ENCODE measurements around the gene RALY. TPM values are rescaled to one million over a fixed set of nuclear protein-coding genes. Genes with fewer than 3 reads are reported as not detected.

Gene RALY
- polyA plus RNA-seq, 2 of the 4 experiments (the other 2 are of a cell fraction): 63.4 to 102 TPM

- ChIA-PET POLR2A (interaction anchor here (2.3 kb wide), 1 partner anchor 14 kb away, joined by 7 read pairs; no protein-coding TSS in a partner anchor), CTCF (interaction anchor here (0.7 to 0.8 kb wide), 2 partner anchors 34 to 253 kb away, joined by 3 read pairs; no protein-coding TSS in a partner anchor)
- ATAC-seq (no peak), DNase-seq (ENCODE audit: low read depth in 1 of 2, low spot score in 1 of 2) (peak in 1 of 2 experiments; percentile 30), FAIRE-seq (no peak)
- 4% methylated on average over 22 of the region's 22 CpGs for WGBS (ENCODE audit: missing lambda C conversion rate)
- peak overlapping the region; percentile 98 for H3K4me2 ChIP-seq
- H3K9me3 ChIP-seq: no peaks in the 10 kb centered on the region
- H3K4me1 ChIP-seq: peaks cover 41% of the 10 kb centered on the region; the same call in 2 of the 3 replicates
- peak overlapping the region; percentile 93 to 97 for H3K27ac ChIP-seq
- H3K4me3 ChIP-seq: peak overlapping the region; percentile 80
- TF ChIP-seq HOXA7 (CRISPR knock-in tag; IDR thresholded peaks at IDR 0.05) (peak; percentile 73; the same call in 1 of the 2 replicates), ZSCAN20 (CRISPR knock-in tag; IDR thresholded peaks at IDR 0.05) (0 out of 2 replicates have a peak, but pooled peaks have one; percentile 47), POLR2A (IDR thresholded peaks at IDR 0.05; ENCODE audit: low read length) (no peak), BHLHE40 (IDR thresholded peaks at IDR 0.05; ENCODE audit: low read depth, low read length) (no peak), CEBPB (IDR thresholded peaks at IDR 0.05) (peak in 1 of 2 experiments; percentile 69; a peak in 2 of 4 replicates)
Observed at GRCh38 chr20:34110745-34111641, 117.3 kb downstream of the RALY start.

GRCh38 chr20:34111702-34112599 is 118.2 kb downstream of the RALY start, which contains the start of gene EIF2S2:
TSS of gene EIF2S2 (minus strand) at chr20:34112243. CDS start at chr20:34112110, 133 bp downstream.
- Histone ChIP-seq H3K27ac (peak within 1 kb of the TSS; percentile 93 to 97), H3K4me2 (peak within 1 kb of the TSS; percentile 98), H3K4me1 (peaks cover 35% of the 10 kb centered on the region; the same call in 2 of the 3 replicates), H3K4me3 (peak within 1 kb of the TSS; percentile 80), H3K9me3 (no peaks in the 10 kb centered on the region)
- peak; percentile 92 to 99 for DNase-seq (ENCODE audit: low read depth in 1 of 2, low spot score in 1 of 2)
- ChIA-PET CTCF (interaction anchor here (0.7 to 6.9 kb wide), 6 partner anchors 9 to 254 kb away, joined by 3 to 35 read pairs (median 3); no protein-coding TSS in a partner anchor), POLR2A (interaction anchor here (0.6 to 2.3 kb wide), 17 partner anchors 8 to 732 kb away, joined by 3 to 15 read pairs (median 4); partner anchors contain the start of genes CHMP4B and RALY)
- FAIRE-seq: no peak
- 3% methylated on average over 47 of the region's 81 CpGs for WGBS (ENCODE audit: missing lambda C conversion rate)
- ATAC-seq: peak; percentile 96 to 97
- no peak for TF ChIP-seq ZC3H11A (IDR thresholded peaks at IDR 0.05)
- TF ChIP-seq FOXS1 (CRISPR knock-in tag; IDR thresholded peaks at IDR 0.05): no peak
- TF ChIP-seq FOSB (CRISPR knock-in tag; IDR thresholded peaks at IDR 0.05): no peak
- peak; percentile 57 for TF ChIP-seq POLR2A (IDR thresholded peaks at IDR 0.05; ENCODE audit: low read length)
- no peak for TF ChIP-seq HDAC2 (IDR thresholded peaks at IDR 0.05)
- no peak for TF ChIP-seq FOSL2 (IDR thresholded peaks at IDR 0.05)
- TF ChIP-seq FOSL2 (CRISPR knock-in tag; IDR thresholded peaks at IDR 0.05): no peak
- TF ChIP-seq JUNB (IDR thresholded peaks at IDR 0.05): no peak
- peak; percentile 68; the same call in 1 of the 2 replicates for TF ChIP-seq HMGXB4 (CRISPR knock-in tag; IDR thresholded peaks at IDR 0.05; ENCODE audit: borderline replicate concordance)
- no peak for TF ChIP-seq NFE2L2 (conservative IDR thresholded peaks at IDR 0.05; ENCODE audit: low read length)
- TF ChIP-seq HES2 (IDR thresholded peaks at IDR 0.05): no peak
- no peak for TF ChIP-seq ESRRA (IDR thresholded peaks at IDR 0.05; ENCODE audit: borderline replicate concordance, low read length)
- 0 out of 2 replicates have a peak, but pooled peaks have one; percentile 28 for TF ChIP-seq E2F6 (IDR thresholded peaks at IDR 0.05; ENCODE audit: borderline replicate concordance, low read depth)
- TF ChIP-seq JUN (IDR thresholded peaks at IDR 0.05): peak; percentile 73 to 94
- no peak for TF ChIP-seq EP300 (IDR thresholded peaks at IDR 0.05)
- no peak for TF ChIP-seq RFX5 (IDR thresholded peaks at IDR 0.05)
- TF ChIP-seq HOXB5 (CRISPR knock-in tag; IDR thresholded peaks at IDR 0.05): no peak
- no peak for TF ChIP-seq HEYL (CRISPR knock-in tag; IDR thresholded peaks at IDR 0.05)
- no peak for TF ChIP-seq ZSCAN20 (CRISPR knock-in tag; IDR thresholded peaks at IDR 0.05)
- peak; percentile 91; the same call in 1 of the 2 replicates for TF ChIP-seq PHF8 (IDR thresholded peaks at IDR 0.05; ENCODE audit: borderline replicate concordance, low read depth)
- no peak for TF ChIP-seq REST (IDR thresholded peaks at IDR 0.05)
- TF ChIP-seq MAX (IDR thresholded peaks at IDR 0.05): peak; percentile 82
- TF ChIP-seq CEBPB (IDR thresholded peaks at IDR 0.05): peak in 1 of 2 experiments; percentile 81; a peak in 2 of 4 replicates
- no peak for TF ChIP-seq NPAS2 (CRISPR knock-in tag; IDR thresholded peaks at IDR 0.05; ENCODE audit: borderline replicate concordance)
